ENCODE results near the gene APOBEC3F.

APOBEC3F gene

DNA sequence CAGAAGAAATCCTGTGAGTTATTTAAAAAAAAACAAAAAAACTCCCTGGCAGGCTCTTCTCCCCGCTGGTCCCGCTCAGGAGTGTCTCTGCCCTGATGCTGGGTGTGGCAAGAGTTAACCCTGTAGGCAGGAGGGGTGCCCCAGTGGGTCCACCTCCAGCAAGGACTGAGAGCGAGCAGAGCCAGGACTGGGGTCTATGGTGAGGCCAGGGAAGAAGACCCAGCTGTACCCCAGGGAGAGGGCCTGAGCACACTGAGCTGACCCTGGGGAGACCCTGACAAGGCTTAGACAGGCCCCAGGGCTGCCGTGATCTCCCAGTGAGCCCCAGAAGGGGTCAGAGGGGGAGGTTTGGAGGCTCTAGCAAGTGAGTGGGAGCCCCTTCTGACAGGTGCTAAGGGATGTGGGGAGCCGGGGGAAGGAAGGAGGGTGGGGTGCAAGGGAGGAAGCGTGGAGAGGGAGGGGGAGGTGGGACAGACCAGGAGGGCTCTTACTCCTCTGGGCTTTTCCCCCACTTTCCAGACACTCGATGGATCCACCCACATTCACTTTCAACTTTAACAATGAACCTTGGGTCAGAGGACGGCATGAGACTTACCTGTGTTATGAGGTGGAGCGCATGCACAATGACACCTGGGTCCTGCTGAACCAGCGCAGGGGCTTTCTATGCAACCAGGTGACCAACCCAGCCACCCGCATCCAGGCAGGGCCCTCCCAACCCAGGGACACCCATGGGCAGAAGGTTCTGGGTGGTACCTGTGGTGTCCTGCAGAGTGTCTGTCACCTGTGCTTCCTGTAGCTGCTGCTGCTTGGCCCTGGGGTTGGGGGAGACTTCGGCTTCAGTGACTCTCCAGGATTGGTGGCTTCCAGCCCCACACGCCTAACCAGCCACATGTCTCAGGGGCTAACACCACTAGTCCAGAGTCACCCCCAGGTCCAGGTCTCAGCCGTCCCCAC lies 42.8 kb downstream of the APOBEC3F start:
- peaks cover 7% of the 10 kb centered on the region for H3K4me1 ChIP-seq (ENCODE audit: control insufficient read depth, low read length)
- no peak overlapping the region for H3K27ac ChIP-seq (ENCODE audit: low read depth, low read length)
- H3K4me3 ChIP-seq (ENCODE audit: low read length): no peak overlapping the region
- no peaks in the 10 kb centered on the region for H3K9me2 ChIP-seq (replicated peaks; ENCODE audit: control insufficient read depth, low read length)
- H3K36me3 ChIP-seq (ENCODE audit: control insufficient read depth, low read length): no peaks in the 10 kb centered on the region
- no peaks in the 10 kb centered on the region for H4K20me1 ChIP-seq (ENCODE audit: control insufficient read depth, insufficient read depth, low read depth, low read length)
- no peaks in the 10 kb centered on the region for H3K79me2 ChIP-seq (ENCODE audit: control insufficient read depth, low read length)
- no peak overlapping the region for H3K4me2 ChIP-seq (ENCODE audit: low read length)
- TF ChIP-seq, protein P1, sequence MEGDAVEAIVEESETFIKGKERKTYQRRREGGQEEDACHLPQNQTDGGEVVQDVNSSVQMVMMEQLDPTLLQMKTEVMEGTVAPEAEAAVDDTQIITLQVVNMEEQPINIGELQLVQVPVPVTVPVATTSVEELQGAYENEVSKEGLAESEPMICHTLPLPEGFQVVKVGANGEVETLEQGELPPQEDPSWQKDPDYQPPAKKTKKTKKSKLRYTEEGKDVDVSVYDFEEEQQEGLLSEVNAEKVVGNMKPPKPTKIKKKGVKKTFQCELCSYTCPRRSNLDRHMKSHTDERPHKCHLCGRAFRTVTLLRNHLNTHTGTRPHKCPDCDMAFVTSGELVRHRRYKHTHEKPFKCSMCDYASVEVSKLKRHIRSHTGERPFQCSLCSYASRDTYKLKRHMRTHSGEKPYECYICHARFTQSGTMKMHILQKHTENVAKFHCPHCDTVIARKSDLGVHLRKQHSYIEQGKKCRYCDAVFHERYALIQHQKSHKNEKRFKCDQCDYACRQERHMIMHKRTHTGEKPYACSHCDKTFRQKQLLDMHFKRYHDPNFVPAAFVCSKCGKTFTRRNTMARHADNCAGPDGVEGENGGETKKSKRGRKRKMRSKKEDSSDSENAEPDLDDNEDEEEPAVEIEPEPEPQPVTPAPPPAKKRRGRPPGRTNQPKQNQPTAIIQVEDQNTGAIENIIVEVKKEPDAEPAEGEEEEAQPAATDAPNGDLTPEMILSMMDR (IDR thresholded peaks at IDR 0.05; ENCODE audit: low read depth, low read length, poor library complexity, severe bottlenecking): no peak
- TF ChIP-seq EZH2phosphoT487 (IDR thresholded peaks at IDR 0.05; ENCODE audit: borderline replicate concordance, low read length): no peak
- H3K9me3 ChIP-seq (ENCODE audit: control insufficient read depth, insufficient read depth, low read length): no peaks in the 10 kb centered on the region
- H3K27me3 ChIP-seq (ENCODE audit: control insufficient read depth, low read length): no peaks in the 10 kb centered on the region
- H3F3A ChIP-seq (ENCODE audit: control insufficient read depth, insufficient read depth): no peaks in the 10 kb centered on the region

DNA sequence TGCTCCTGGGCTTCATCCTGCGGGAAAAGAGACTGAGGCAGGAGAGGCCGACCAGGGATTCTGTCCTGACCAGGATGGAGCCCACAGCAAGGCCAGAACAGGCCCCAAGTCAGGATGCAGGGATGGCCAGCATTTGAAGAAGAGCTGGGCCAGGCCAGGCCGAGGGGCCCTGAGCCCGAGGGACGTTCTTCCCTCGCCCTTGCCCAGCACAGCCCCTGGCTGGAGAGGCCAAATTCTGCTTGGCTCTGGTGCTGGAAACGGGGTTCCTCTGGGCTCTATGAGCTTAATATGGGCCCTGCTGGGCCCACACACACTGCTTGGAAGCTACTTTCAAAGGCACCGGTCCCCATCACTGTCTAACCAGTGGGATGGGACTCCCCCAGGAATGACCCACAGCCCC lies 44.0 kb downstream of the APOBEC3F start:
- Histone ChIP-seq H3K9me3 (ENCODE audit: control insufficient read depth, insufficient read depth, low read length) (no peaks in the 10 kb centered on the region), H3F3A (ENCODE audit: control insufficient read depth, insufficient read depth) (no peaks in the 10 kb centered on the region), H3K4me1 (ENCODE audit: control insufficient read depth, low read length) (peaks cover 7% of the 10 kb centered on the region), H3K27ac (ENCODE audit: low read depth, low read length) (no peak overlapping the region), H4K20me1 (ENCODE audit: control insufficient read depth, insufficient read depth, low read depth, low read length) (no peaks in the 10 kb centered on the region), H3K27me3 (ENCODE audit: control insufficient read depth, low read length) (no peaks in the 10 kb centered on the region), H3K36me3 (ENCODE audit: control insufficient read depth, low read length) (no peaks in the 10 kb centered on the region), H3K4me2 (ENCODE audit: low read length) (no peak overlapping the region), H3K79me2 (ENCODE audit: control insufficient read depth, low read length) (no peaks in the 10 kb centered on the region), H3K4me3 (ENCODE audit: low read length) (no peak overlapping the region), H3K9me2 (replicated peaks; ENCODE audit: control insufficient read depth, low read length) (no peaks in the 10 kb centered on the region)
- TF ChIP-seq, protein P1 (IDR thresholded peaks at IDR 0.05; ENCODE audit: low read depth, low read length, poor library complexity, severe bottlenecking): no peak
- no peak for TF ChIP-seq EZH2phosphoT487 (IDR thresholded peaks at IDR 0.05; ENCODE audit: borderline replicate concordance, low read length)

DNA sequence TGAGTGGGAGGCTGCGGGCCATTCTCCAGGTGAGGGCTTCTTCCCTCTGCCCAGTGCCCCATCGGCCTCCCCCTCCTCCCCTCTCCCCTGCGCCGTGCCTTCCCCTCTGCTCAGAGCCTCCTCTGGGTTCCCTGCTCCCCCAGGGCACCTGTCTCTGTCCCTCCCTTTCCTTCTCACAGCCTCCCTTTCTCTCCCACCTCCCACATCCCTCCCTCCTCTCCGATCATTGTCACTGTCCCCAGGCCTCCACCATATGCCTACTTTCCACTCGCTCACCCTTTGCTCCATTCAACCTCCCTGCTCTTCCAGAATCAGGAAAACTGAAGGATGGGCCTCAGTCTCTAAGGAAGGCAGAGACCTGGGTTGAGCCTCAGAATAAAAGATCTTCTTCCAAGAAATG lies 46.4 kb downstream of the APOBEC3F start:
- TF ChIP-seq, protein P1 (IDR thresholded peaks at IDR 0.05; ENCODE audit: low read depth, low read length, poor library complexity, severe bottlenecking): no peak
- H4K20me1 ChIP-seq (ENCODE audit: control insufficient read depth, insufficient read depth, low read depth, low read length): no peaks in the 10 kb centered on the region
- H3K4me3 ChIP-seq (ENCODE audit: low read length): no peak overlapping the region
- no peak overlapping the region for H3K4me2 ChIP-seq (ENCODE audit: low read length)
- H3K27ac ChIP-seq (ENCODE audit: low read depth, low read length): no peak overlapping the region
- no peaks in the 10 kb centered on the region for H3K79me2 ChIP-seq (ENCODE audit: control insufficient read depth, low read length)
- no peaks in the 10 kb centered on the region for H3K36me3 ChIP-seq (ENCODE audit: control insufficient read depth, low read length)
- H3K27me3 ChIP-seq (ENCODE audit: control insufficient read depth, low read length): no peaks in the 10 kb centered on the region
- H3K9me2 ChIP-seq (replicated peaks; ENCODE audit: control insufficient read depth, low read length): no peaks in the 10 kb centered on the region
- H3F3A ChIP-seq (ENCODE audit: control insufficient read depth, insufficient read depth): no peaks in the 10 kb centered on the region
- H3K9me3 ChIP-seq (ENCODE audit: control insufficient read depth, insufficient read depth, low read length): no peaks in the 10 kb centered on the region
- no peaks in the 10 kb centered on the region for H3K4me1 ChIP-seq (ENCODE audit: control insufficient read depth, low read length)

All from DOHH2 (cell line).